ENCODE data around the gene SRP68. TPM values are rescaled to one million over a fixed set of nuclear protein-coding genes. Genes with fewer than 3 reads are reported as not detected.

SRP68 gene
- total RNA-seq, 1 experiment from 2014 or later: 113 TPM

- no peaks in the 10 kb centered on the region for H3K9me3 Mint-ChIP-seq (ENCODE audit: unreplicated experiment)
- H3K27ac Mint-ChIP-seq (ENCODE audit: unreplicated experiment): no peak within 1 kb of the TSS
- no peak within 1 kb of the TSS for H3K4me3 Mint-ChIP-seq (ENCODE audit: unreplicated experiment)
- Histone ChIP-seq H3K36me3 (ENCODE audit: control insufficient read depth, insufficient read depth, low read length) (peaks cover 1% of the 10 kb centered on the region; the same call in 1 of the 2 replicates), H3K4me1 (peaks cover 47% of the 10 kb centered on the region), H3K4me3 (ENCODE audit: low read depth, low read length) (no peak within 1 kb of the TSS), H3K9me3 (no peaks in the 10 kb centered on the region), H3K27me3 (replicated peaks; ENCODE audit: control insufficient read depth, insufficient read depth, low read length) (no peaks in the 10 kb centered on the region)
- H3K27me3 Mint-ChIP-seq (ENCODE audit: insufficient read depth, unreplicated experiment): no peaks in the 10 kb centered on the region
- peaks cover 25% of the 10 kb centered on the region for H3K4me1 Mint-ChIP-seq (ENCODE audit: low read depth, unreplicated experiment)
- no peak for DNase-seq
- ChIA-PET POLR2A (interaction anchor here (0.5 kb wide), 1 partner anchor 97 kb away, joined by 8 read pairs; no protein-coding TSS in a partner anchor), CTCF (interaction anchor here (0.6 to 3.4 kb wide), 11 partner anchors 9 to 298 kb away, joined by 3 to 19 read pairs (median 4); partner anchors contain the start of genes ACOX1, MRPL38, TEN1 and WBP2)
- intact Hi-C loops (cut with micrococcal nuclease; ENCODE audit: unreplicated experiment): no loop called here
- BruUV-seq (replicated peaks): no TSS peak
- peaks cover 10% of the 10 kb centered on the region for H3K36me3 Mint-ChIP-seq (ENCODE audit: insufficient read depth, unreplicated experiment)
- TF ChIP-seq CTCF (IDR thresholded peaks at IDR 0.05; ENCODE audit: insufficient read depth in 1 of 2, low read depth in 1 of 2, low read length in 1 of 2, severe bottlenecking in 1 of 2, unreplicated experiment in 1 of 2): no peak
Observed at GRCh38 chr17:76000755-76001521, 71.4 kb downstream of the SRP68 start, which contains the start of gene CDK3. Gene CDK3, plus strand, starts transcription at chr17:76000855. Its CDS starts 571 bp downstream, at chr17:76001426.

- Mint-ChIP-seq H3K27ac (ENCODE audit: unreplicated experiment) (no peak overlapping the region), H3K4me1 (ENCODE audit: low read depth, unreplicated experiment) (peaks cover 25% of the 10 kb centered on the region), H3K4me3 (ENCODE audit: unreplicated experiment) (no peak overlapping the region), H3K9me3 (ENCODE audit: unreplicated experiment) (no peaks in the 10 kb centered on the region), H3K27me3 (ENCODE audit: insufficient read depth, unreplicated experiment) (no peaks in the 10 kb centered on the region), H3K36me3 (ENCODE audit: insufficient read depth, unreplicated experiment) (peaks cover 5% of the 10 kb centered on the region)
- DNase-seq: peak; percentile 65 to 81
- no peaks in the 10 kb centered on the region for H3K9me3 ChIP-seq
- peak; percentile 86 to 95 for TF ChIP-seq CTCF (IDR thresholded peaks at IDR 0.05; ENCODE audit: insufficient read depth in 1 of 2, low read depth in 1 of 2, low read length in 1 of 2, severe bottlenecking in 1 of 2, unreplicated experiment in 1 of 2)
- H3K27me3 ChIP-seq (replicated peaks; ENCODE audit: control insufficient read depth, insufficient read depth, low read length): no peaks in the 10 kb centered on the region
- CTCF ChIA-PET: interaction anchor here (0.6 to 2.2 kb wide), 11 partner anchors 10 to 298 kb away, joined by 3 to 8 read pairs (median 3); partner anchors contain the start of genes ACOX1, MRPL38, TEN1 and WBP2
- POLR2A ChIA-PET: interaction anchor here (0.5 kb wide), 2 partner anchors 32 to 96 kb away, joined by 8 to 12 read pairs; no protein-coding TSS in a partner anchor
- peaks cover 54% of the 10 kb centered on the region for H3K4me1 ChIP-seq
- BruUV-seq (replicated peaks): no TSS peak
- no peak overlapping the region for H3K4me3 ChIP-seq (ENCODE audit: low read depth, low read length)
- peaks cover 1% of the 10 kb centered on the region; the same call in 1 of the 2 replicates for H3K36me3 ChIP-seq (ENCODE audit: control insufficient read depth, insufficient read depth, low read length)
- intact Hi-C loops (cut with micrococcal nuclease; ENCODE audit: unreplicated experiment): no loop called here
Observed at GRCh38 chr17:76000016-76000754, 72.1 kb downstream of the SRP68 start.

- Mint-ChIP-seq H3K4me3 (ENCODE audit: unreplicated experiment) (no peak overlapping the region), H3K9me3 (ENCODE audit: unreplicated experiment) (no peaks in the 10 kb centered on the region), H3K27me3 (ENCODE audit: insufficient read depth, unreplicated experiment) (no peaks in the 10 kb centered on the region), H3K4me1 (ENCODE audit: low read depth, unreplicated experiment) (peaks cover 20% of the 10 kb centered on the region), H3K36me3 (ENCODE audit: insufficient read depth, unreplicated experiment) (peaks cover 6% of the 10 kb centered on the region), H3K27ac (ENCODE audit: unreplicated experiment) (peak overlapping the region; percentile 26)
- no TSS peak for BruUV-seq (replicated peaks)
- CTCF ChIA-PET: interaction anchor here (0.7 to 2.3 kb wide), 4 partner anchors 14 to 292 kb away, joined by 3 to 6 read pairs (median 4); no protein-coding TSS in a partner anchor
- peak; percentile 55 to 81 for DNase-seq
- intact Hi-C loops (cut with micrococcal nuclease; ENCODE audit: unreplicated experiment): no loop called here
- POLR2A ChIA-PET: no interaction called here
- H3K36me3 ChIP-seq (ENCODE audit: control insufficient read depth, insufficient read depth, low read length): no peaks in the 10 kb centered on the region; the same call in none of the 2 replicates
- H3K27me3 ChIP-seq (replicated peaks; ENCODE audit: control insufficient read depth, insufficient read depth, low read length): no peaks in the 10 kb centered on the region
- no peak overlapping the region for H3K4me3 ChIP-seq (ENCODE audit: low read depth, low read length)
- no peaks in the 10 kb centered on the region for H3K9me3 ChIP-seq
- peaks cover 50% of the 10 kb centered on the region for H3K4me1 ChIP-seq
- no peak for TF ChIP-seq CTCF (IDR thresholded peaks at IDR 0.05; ENCODE audit: insufficient read depth in 1 of 2, low read depth in 1 of 2, low read length in 1 of 2, severe bottlenecking in 1 of 2, unreplicated experiment in 1 of 2)
Observed at GRCh38 chr17:75998327-75998795, 74.0 kb downstream of the SRP68 start.
